CD4-positive, alpha-beta T cell treated with Interleukin-6 at 100 ng/mL for 8 hours (primary cell): ENCODE data around the gene SCUBE1.

ENCODE experiments used
- DNase-seq: peaks from one replicate; pipeline ENCODE4 v3.0.0-alpha.2; 2020; ENCODE audit warnings: mixed read lengths, low spot score

Gene SCUBE1

GRCh38 chr22:43326331-43327156, 16.6 kb downstream of the SCUBE1 start:
- no peak for DNase-seq

DNA sequence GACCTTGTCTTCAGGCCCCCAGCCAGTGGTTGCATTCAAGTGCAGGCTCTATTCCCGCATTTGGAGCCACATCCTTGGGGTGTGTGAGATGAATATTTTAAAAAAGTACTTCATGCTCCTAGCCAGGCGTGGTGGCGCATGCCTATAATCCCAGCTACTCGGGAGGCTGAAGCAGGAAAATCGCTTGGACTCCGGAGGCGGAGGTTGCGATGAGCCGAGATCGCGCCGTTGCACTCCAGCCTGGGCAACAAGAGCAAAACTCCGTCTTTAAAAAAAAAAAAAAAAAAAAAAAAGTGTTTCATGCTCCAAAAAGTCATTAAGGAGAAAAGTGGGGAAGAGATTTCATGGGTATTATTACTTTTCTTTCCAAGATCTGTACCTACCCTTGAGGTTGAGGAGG, 18.0 kb downstream of the SCUBE1 start:
- DNase-seq, result no peak

DNA sequence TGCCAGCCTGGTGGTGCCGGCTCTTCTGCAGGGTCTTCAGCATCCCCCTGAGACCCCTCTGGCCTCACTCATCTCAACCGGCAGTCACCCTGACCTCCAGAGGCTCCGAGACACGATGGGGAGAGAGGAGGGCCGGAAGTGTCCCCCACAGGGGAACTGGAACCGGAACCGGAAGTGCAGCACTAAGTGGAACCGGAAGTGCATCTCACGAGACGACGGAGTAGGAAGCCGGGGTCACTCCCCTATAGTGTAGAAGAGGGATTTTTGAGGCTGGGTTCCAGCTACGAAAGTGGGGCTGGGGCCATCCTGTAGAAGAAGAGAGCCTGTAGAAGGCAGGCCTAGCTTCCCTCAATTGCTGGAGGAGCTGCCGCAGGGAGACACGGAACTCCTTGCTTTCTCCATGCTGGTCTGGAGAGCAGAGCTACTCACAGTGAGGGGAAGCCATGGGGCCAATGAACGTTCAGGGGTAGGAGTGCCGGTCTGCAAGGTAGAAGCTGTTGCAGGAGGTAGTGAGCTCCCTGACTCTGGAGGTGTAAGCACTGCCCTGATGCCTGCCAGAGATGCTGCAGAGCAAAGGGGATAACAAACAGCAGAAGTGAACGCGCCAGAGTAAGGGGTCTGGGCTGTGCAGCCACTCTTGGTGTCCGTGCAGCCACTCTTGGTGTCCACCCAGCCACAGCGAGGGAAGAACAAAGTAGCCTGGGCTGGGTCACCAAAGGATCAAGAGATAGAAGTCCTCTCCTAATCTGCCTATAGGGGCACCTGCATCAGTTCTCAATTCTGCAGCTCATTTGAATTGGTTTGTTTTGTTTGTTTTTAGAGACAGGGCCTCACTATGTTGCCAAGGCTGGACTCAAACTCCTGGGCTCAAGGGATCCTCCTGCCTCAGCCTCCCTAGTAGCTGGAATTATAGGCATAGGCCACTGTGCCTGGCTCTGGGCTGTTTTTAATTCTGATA, 21.9 kb downstream of the SCUBE1 start:
- no peak for DNase-seq

DNA sequence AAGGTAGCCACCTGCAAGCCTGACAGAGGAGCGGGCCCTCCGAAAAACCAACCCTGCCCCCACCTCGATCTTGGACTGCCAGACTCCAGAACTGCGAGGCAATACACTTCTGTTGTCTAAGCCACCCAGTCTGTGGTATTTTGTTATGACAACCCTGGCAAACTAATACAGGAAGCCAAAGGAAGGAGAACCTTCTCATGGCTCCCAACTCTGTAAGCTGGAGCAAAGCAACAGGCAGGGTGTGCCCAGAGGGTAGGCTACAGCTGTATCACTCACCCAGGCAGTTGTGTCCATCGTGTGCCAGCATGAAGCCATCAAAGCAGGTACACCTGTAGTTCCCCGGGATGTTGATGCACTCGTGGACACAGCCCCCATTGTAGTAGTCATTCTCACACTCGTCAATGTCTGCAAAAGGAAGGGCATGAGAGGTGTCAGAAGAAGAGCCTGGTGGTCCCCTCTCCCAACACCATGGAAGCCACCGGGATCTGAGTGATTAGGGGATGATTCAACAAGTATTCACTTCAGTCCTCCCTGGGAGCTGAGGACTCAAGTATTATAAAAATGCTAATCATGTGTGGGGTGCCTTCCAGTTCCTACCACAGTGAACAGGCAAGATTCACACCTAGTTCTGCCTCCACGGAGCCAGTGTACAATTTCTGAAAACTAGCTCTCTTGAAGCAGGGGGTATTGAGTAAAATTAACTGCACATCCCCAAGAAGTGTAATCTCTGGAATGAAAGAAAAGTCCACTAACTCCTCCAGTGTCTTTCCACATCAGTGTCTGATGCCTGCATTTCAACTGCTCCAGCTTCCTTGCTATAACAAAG, 23.3 kb downstream of the SCUBE1 start:
- no peak for DNase-seq

DNA sequence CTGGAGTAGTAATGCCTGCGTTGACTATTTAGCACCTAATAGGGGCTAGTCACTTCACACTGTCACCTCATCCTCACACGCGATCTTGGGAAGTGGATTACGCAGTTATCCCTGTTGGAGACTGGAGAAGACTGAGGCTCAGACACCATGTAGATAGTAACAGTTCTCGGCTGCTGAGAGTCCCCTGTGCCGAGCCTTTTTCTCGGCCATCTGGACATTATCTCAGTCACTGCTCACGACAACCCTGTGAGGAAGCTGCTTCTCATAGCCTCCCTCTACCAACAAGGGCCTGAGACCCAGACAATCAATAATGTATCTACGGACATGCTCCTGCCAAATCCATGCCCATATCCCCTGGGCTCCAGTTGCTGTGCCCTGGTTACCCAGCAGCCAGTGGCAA, 25.9 kb downstream of the SCUBE1 start:
- DNase-seq, result no peak

- DNase-seq, result no peak
These were observed 27.4 kb downstream of the SCUBE1 start for GRCh38 chr22:43315687-43316217.

DNA sequence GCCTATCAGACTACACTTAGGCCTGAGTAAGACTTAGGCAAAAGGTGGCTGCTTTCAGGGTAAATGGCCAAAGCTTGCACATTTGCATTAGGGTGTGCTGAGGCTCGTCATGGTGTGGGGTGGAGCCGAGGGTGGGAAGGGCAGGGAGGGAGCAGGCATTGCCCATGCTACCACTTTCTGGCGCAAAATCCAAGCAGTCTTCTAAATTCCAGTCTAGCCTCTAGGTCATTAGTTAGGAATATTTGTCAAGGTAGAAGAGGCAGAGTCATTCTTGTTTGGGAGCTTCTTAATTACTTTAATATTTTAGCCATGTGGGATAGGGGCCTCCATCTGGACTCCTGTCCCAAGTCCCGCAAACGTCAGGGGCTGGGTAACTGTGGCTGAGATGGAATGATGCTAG, 28.6 kb downstream of the SCUBE1 start:
- DNase-seq, result no peak

DNA sequence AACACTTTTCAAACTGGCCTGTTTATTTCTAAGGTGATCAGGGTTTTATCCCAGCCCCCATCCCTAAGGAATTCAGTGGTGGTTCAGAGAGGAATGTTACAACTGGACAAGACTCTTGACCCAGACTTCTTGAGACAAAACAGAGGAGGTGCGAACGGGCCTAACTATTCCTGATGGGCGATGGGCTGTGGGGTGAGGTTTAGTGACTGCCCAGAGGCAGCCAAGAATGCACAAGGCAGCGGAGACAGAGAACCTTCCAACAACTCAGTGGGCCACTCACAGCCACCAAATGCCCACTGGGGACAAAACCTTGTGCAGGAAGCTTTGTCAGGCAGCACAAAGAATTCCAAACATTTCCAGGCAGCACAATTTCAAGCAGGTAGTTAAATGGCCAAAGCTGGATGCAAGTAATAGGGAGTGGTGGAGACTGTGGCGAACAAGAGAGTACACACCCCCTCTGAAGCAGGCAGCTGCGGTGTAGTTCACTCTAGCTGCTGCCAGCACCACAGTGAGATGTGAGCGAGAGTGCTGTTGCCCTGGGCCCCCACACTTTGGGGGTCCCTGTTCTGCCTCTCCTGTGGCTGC, 29.2 kb downstream of the SCUBE1 start:
- DNase-seq, result no peak

DNA sequence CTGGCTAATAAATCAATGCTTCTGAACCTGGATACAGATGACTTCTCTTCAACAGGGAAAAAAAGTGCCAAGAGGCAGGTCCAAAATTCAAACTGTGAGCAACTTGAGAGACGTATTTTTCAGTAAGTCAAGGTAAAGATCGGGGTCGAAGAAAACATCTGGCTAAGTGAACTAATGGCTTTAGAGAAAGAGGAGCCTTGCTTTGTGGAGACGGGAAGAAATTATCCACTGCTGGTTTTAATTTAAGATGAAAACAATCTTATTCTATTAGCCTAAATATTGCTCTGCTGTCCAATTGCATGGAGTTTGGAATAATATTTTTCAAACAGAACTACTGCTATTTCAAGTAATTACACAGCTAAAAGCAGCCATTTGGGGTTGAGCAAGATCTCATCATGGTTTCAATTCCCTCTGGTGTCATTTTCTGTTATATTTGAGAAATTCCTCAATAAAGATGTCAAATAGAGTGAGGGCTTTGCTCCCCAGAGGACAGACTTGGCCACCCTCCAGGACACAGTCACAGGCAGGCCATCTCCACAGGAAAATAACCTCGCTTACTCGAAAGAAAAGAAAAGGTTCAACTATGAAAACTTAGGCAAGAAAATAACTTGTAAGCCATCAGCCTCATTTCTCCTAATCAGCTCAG, 29.8 kb downstream of the SCUBE1 start:
- DNase-seq, result no peak

DNA sequence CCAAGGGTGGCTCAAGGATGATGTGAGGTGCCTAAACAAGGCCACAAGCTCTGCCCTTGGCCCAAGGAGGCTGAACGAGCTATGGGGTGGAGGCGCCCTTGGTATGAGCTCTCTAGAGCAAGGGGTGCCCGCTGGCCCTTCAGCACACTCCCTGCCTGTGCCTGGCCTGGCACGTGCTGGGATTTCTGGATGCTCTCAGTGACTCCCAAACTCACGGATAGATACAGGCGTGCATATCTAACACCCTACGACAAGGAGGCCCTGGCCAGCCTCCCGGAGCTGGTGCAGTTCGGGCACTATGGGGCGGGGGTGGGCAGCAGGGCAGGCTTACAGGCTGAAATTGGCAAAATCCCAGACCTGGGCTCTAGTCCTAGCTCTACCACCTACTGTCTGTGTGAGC, 30.6 kb downstream of the SCUBE1 start:
- DNase-seq, result no peak

DNA sequence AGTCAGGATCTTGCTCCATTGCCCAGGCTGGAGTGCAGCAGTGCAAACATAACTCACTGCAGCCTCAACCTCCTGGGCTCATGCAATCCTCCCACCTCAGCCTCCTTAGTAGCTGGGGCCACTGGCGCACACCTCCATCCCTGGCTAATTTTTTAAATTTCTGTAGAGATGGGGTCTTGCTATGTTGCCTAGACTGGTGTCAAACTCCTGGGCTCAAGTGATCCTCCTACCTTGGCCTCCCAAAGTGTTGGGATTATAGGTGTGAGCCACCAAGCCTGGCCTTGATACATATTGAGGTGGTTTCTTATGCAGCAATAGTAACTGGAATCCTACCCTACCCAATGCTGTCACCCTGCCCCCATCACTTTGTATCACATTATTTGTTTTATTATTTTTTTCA, 32.4 kb downstream of the SCUBE1 start:
- DNase-seq, result no peak

GRCh38 chr22:43310311-43310710, 32.9 kb downstream of the SCUBE1 start:
- no peak for DNase-seq

DNA sequence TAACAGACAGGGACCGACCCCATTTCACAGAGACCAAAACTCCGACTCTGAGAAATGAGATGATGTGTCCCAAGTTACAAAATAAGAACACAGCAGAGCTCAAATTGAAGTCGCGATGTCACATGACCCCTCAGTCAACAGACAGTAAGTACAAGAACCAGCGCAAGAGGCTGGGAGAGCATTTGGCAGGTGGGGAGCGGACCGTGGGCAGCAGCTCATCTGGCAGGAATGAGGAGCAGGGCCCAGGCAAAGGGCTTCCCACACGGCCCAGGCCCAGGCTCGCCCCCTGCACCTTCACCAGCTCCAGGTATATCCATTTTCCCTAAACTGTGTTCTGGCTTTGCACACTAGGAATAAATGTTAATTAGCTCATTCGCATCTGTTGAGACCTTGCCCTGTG, 34.3 kb downstream of the SCUBE1 start:
- DNase-seq, result no peak

GRCh38 chr22:43308060-43308830, 34.9 kb downstream of the SCUBE1 start:
- DNase-seq, result no peak

DNA sequence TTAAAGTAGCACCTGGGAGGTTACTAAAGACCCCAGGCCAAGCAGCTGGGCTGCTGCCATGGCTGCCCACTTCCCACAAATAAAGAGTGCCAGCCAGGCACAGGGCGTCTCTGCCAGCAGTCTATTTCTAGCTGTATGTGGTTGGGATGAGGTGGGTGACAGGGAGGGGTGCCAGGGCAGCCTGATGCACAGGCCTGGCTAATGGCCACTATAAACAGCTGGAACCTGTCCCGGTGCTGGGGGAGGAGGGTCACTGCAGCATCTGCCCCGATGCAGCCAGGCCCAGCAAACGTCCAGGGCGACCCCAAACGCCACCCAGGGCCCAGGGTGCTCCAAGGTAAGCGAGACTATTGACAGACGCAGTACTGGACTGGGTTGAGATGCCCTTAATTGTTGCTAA, 37.4 kb downstream of the SCUBE1 start:
- DNase-seq, result no peak

DNA sequence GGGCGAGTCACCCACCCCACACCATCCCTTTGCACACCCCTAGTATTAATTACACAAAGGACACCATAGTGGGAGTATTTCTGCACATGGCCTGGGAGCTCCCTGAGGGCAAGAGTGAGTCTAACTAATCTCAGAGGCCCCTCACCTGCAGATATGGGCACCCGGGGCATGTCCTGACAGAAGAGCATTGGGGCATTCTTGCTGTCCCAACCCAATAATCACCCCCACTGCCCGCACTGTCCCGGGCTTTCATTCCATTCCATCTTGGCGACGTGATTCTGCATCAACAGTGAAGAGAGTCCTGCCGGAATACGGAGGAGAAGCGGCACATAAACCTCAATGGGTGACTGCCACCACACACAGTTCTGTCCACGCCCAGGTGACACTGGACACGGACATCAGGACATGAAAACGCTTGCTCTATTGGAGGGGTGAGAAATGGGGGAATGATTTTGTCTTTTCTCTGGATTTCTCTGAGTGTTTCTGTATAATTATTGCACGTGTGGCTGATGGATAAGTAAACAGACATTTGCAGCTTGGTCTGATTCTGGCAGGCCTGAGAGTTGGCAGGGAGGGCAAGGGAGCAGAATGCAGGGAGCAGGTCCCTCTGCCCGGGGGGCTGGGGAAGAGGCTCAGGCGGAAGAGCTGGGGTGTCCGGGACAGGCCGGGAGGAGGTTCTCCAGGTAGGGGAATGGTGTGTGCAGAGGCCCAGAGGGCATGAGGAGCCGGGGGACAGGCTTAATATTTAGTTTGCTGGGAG, 38.2 kb downstream of the SCUBE1 start:
- no peak for DNase-seq

- no peak for DNase-seq
These were observed 39.4 kb downstream of the SCUBE1 start for GRCh38 chr22:43303751-43304150.

- no peak for DNase-seq
These were observed 40.0 kb downstream of the SCUBE1 start for GRCh38 chr22:43303166-43303565.

GRCh38 chr22:43302531-43303041, 40.6 kb downstream of the SCUBE1 start:
- no peak for DNase-seq
